Osteocyte (in vitro differentiated cells): ENCODE results near the gene PYGM. TPM values are rescaled to one million over a fixed set of nuclear protein-coding genes. Genes with fewer than 3 reads are reported as not detected.

Source experiments
- DNase-seq: peaks from one replicate; pipeline ENCODE4 v3.0.0; 2021; ENCODE audit warnings: mixed read lengths; ENCODE audit not compliant: unreplicated experiment; ENCODE audit errors: extremely low spot score
- H3K27ac Mint-ChIP-seq: one replicate; pipeline ENCODE4 v1.8.0; 2021; ENCODE audit warnings: mild to moderate bottlenecking, mixed read lengths; ENCODE audit not compliant: unreplicated experiment
- H3K27me3 Mint-ChIP-seq: one replicate; pipeline ENCODE4 v1.8.0; 2021; ENCODE audit warnings: mixed read lengths; ENCODE audit not compliant: unreplicated experiment
- H3K36me3 Mint-ChIP-seq: one replicate; pipeline ENCODE4 v1.8.0; 2021; ENCODE audit warnings: mixed read lengths; ENCODE audit not compliant: unreplicated experiment
- H3K4me1 Mint-ChIP-seq: one replicate; pipeline ENCODE4 v1.8.0; 2021; ENCODE audit warnings: mixed read lengths; ENCODE audit not compliant: unreplicated experiment
- H3K4me3 Mint-ChIP-seq: one replicate; pipeline ENCODE4 v1.8.0; 2021; ENCODE audit warnings: mild to moderate bottlenecking, moderate library complexity, mixed read lengths; ENCODE audit not compliant: unreplicated experiment
- H3K9me3 Mint-ChIP-seq: one replicate; pipeline ENCODE4 v1.8.0; 2021; ENCODE audit warnings: mixed read lengths; ENCODE audit not compliant: unreplicated experiment
- CTCF ChIP-seq: fragments of 200-600 bp; sonication (generic); IDR thresholded peaks from 2 replicates; pipeline ENCODE4 v1.5.0; 2021; ENCODE audit warnings: antibody characterized with exemption, mild to moderate bottlenecking, moderate library complexity
- total RNA-seq: library from RNA; stranded (reverse); gene quantifications from 2 replicates; pipeline ENCODE4 v1.2.1, GENCODE V29; 2021

Gene PYGM
- total RNA-seq, 1 donor from 2014 or later = 0.73 TPM

- no peak overlapping the region for H3K4me3 Mint-ChIP-seq
- no peak overlapping the region for H3K27ac Mint-ChIP-seq
- H3K4me1 Mint-ChIP-seq = peaks cover 2% of the 10 kb centered on the region
- TF ChIP-seq CTCF = no peak
- DNase-seq = no peak
- no peaks in the 10 kb centered on the region for H3K9me3 Mint-ChIP-seq
- H3K36me3 Mint-ChIP-seq = no peaks in the 10 kb centered on the region
- peaks cover 70% of the 10 kb centered on the region for H3K27me3 Mint-ChIP-seq
These were observed 39.6 kb downstream of the PYGM start for GRCh38 chr11:64720167-64720566.

- no peak for DNase-seq
- TF ChIP-seq CTCF = no peak
- Mint-ChIP-seq H3K9me3 (no peaks in the 10 kb centered on the region), H3K4me3 (no peak overlapping the region), H3K36me3 (no peaks in the 10 kb centered on the region), H3K27me3 (peaks cover 77% of the 10 kb centered on the region), H3K27ac (no peak overlapping the region), H3K4me1 (peaks cover 4% of the 10 kb centered on the region)
These were observed 40.4 kb downstream of the PYGM start for GRCh38 chr11:64719406-64719805.

GRCh38 chr11:64718780-64719124, 41.0 kb downstream of the PYGM start:
- peaks cover 84% of the 10 kb centered on the region for H3K27me3 Mint-ChIP-seq
- peaks cover 4% of the 10 kb centered on the region for H3K4me1 Mint-ChIP-seq
- H3K9me3 Mint-ChIP-seq = no peaks in the 10 kb centered on the region
- no peak overlapping the region for H3K27ac Mint-ChIP-seq
- DNase-seq = no peak
- H3K4me3 Mint-ChIP-seq = no peak overlapping the region
- H3K36me3 Mint-ChIP-seq = no peaks in the 10 kb centered on the region
- no peak for TF ChIP-seq CTCF

GRCh38 chr11:64718084-64718779, 41.5 kb downstream of the PYGM start:
- Mint-ChIP-seq H3K4me3 (no peak overlapping the region), H3K9me3 (no peaks in the 10 kb centered on the region), H3K27ac (no peak overlapping the region), H3K27me3 (peaks cover 84% of the 10 kb centered on the region), H3K36me3 (no peaks in the 10 kb centered on the region), H3K4me1 (peaks cover 4% of the 10 kb centered on the region)
- DNase-seq = no peak
- TF ChIP-seq CTCF = no peak

GRCh38 chr11:64717268-64717578, 42.6 kb downstream of the PYGM start:
- Mint-ChIP-seq H3K4me3 (no peak overlapping the region), H3K4me1 (peaks cover 4% of the 10 kb centered on the region), H3K27me3 (peaks cover 82% of the 10 kb centered on the region), H3K36me3 (no peaks in the 10 kb centered on the region), H3K27ac (no peak overlapping the region), H3K9me3 (no peaks in the 10 kb centered on the region)
- DNase-seq = no peak
- TF ChIP-seq CTCF = no peak
